Measurements from ENCODE around the gene KIFC3. TPM values are rescaled to one million over a fixed set of nuclear protein-coding genes. Genes with fewer than 3 reads are reported as not detected.

KIFC3 gene
- total RNA-seq, 4 donors from 2014 or later = 50.9 to 87.0 (median 60.2) TPM

GRCh38 chr16:57752203-57752580 is 50.1 kb downstream of the KIFC3 start:
- no peak for TF ChIP-seq EP300 (IDR thresholded peaks at IDR 0.05)
- no peak for TF ChIP-seq CTCF (IDR thresholded peaks at IDR 0.05)
- TF ChIP-seq POLR2A (IDR thresholded peaks at IDR 0.05) = no peak
- no peak for DNase-seq (ENCODE audit: low spot score in 2 of 2)
- Histone ChIP-seq H3K27ac (no peak overlapping the region), H3K36me3 (peaks cover 0 to 75% (median 0%) of the 10 kb centered on the region in 3 donors), H3K27me3 (no peaks in the 10 kb centered on the region), H3K9me3 (no peaks in the 10 kb centered on the region), H3K4me3 (no peak overlapping the region), H3K4me1 (peaks cover 0 to 19% (median 0%) of the 10 kb centered on the region in 4 donors)
- 83 to 93% methylated on average over 3 to 6 of the region's 6 CpGs for WGBS, 2 donors

- Histone ChIP-seq H3K4me1 (peaks cover 0 to 14% (median 0%) of the 10 kb centered on the region in 4 donors), H3K27ac (no peak overlapping the region), H3K36me3 (peaks cover 0 to 79% (median 0%) of the 10 kb centered on the region in 3 donors), H3K4me3 (no peak overlapping the region), H3K27me3 (no peaks in the 10 kb centered on the region), H3K9me3 (no peaks in the 10 kb centered on the region)
- 88 to 91% methylated on average over 21 to 22 of the region's 26 CpGs for WGBS, 2 donors
- TF ChIP-seq CTCF (IDR thresholded peaks at IDR 0.05) (no peak), EP300 (IDR thresholded peaks at IDR 0.05) (no peak), POLR2A (IDR thresholded peaks at IDR 0.05) (no peak)
- no peak for DNase-seq (ENCODE audit: low spot score in 2 of 2)
Observed at GRCh38 chr16:57751539-57752202, 50.6 kb downstream of the KIFC3 start.

- H3K9me3 ChIP-seq = no peaks in the 10 kb centered on the region
- no peak for DNase-seq (ENCODE audit: low spot score in 2 of 2)
- peaks cover 0 to 79% (median 0%) of the 10 kb centered on the region in 3 donors for H3K36me3 ChIP-seq
- no peak overlapping the region for H3K4me3 ChIP-seq
- WGBS, 2 donors = 91 to 93% methylated on average over 23 to 24 of the region's 24 CpGs
- H3K27ac ChIP-seq = no peak overlapping the region
- no peak for TF ChIP-seq EP300 (IDR thresholded peaks at IDR 0.05)
- no peak for TF ChIP-seq POLR2A (IDR thresholded peaks at IDR 0.05)
- TF ChIP-seq CTCF (IDR thresholded peaks at IDR 0.05) = no peak
- no peaks in the 10 kb centered on the region for H3K27me3 ChIP-seq
- peaks cover 0 to 9% (median 0%) of the 10 kb centered on the region in 4 donors for H3K4me1 ChIP-seq
Observed at GRCh38 chr16:57750796-57751538, 51.3 kb downstream of the KIFC3 start.

GRCh38 chr16:57749856-57750452 is 52.3 kb downstream of the KIFC3 start:
- no peak overlapping the region for H3K27ac ChIP-seq
- TF ChIP-seq EP300 (IDR thresholded peaks at IDR 0.05) (no peak), POLR2A (IDR thresholded peaks at IDR 0.05) (no peak), CTCF (IDR thresholded peaks at IDR 0.05) (no peak)
- H3K27me3 ChIP-seq = no peaks in the 10 kb centered on the region
- peaks cover 0 to 9% (median 0%) of the 10 kb centered on the region in 4 donors for H3K4me1 ChIP-seq
- peaks cover 0 to 79% (median 0%) of the 10 kb centered on the region in 3 donors for H3K36me3 ChIP-seq
- H3K9me3 ChIP-seq = no peaks in the 10 kb centered on the region
- DNase-seq (ENCODE audit: low spot score in 2 of 2) = no peak
- no peak overlapping the region for H3K4me3 ChIP-seq
- WGBS, 2 donors = 79 to 84% methylated on average over 5 of the region's 5 CpGs
